Measurements from ENCODE around the gene ROCK2.
"Not testable (repeated sequence)": the region's sequence is repeated elsewhere in the genome, so short reads cannot be mapped to it uniquely, and the experiment has no call there.

Gene ROCK2

DNA sequence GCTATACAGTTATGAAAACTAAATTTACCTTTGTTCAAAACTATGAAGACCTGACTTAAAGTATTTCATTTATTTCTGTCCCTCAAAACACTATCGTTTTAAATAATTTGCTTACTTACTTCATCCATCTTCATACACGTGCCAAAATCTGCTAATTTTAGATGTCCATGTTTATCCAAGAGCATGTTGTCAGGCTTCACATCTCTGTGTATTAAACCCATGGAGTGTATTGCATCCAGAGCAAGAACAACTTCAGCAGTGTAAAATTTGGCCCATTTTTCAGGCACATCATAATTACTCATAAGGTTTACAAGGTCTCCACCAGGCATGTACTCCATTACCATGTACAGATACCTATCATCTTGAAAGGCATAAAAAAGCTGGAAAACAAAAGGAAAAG, 108.9 kb downstream of the ROCK2 start:
- no peak for DNase-seq (ENCODE audit: low read depth)

DNA sequence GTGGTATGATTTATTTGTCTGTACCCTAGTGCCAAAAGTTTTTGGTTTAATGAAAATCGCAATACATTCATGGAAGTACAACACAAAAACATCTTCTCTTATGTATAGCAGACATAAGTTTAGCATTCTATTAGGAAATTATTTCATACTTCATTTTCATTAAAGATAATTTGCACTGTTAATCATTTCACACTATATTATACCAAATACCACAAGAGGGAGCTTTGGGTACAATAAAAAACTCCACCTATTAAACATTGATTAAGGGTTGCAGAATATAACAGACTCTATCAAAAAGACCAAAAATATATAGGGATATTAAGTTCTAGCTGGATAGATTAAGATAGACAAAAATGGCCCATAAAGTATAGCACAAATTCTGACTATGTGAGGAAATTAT, 110.1 kb downstream of the ROCK2 start:
- DNase-seq (ENCODE audit: low read depth): no peak

DNA sequence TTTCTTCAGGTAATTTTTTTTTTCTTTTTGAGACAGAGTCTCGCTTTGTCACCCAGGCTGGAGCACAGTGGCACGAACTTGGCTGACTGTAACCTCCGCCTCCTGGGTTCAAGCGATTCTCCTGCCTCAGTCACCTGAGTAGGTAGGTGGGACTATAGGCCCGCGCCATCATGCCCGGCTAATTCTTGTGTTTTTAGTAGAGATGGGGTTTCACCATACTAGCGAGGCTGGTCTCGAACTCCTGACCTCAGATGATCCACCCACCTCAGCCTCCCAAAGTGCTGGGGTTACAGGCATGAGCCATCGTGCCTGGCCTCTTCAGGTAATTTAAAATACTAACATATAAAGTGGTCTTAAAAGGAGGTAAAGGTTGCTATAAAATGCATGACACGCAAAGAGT, 113.2 kb downstream of the ROCK2 start:
- not testable (repeated sequence) for DNase-seq (ENCODE audit: low read depth)

DNA sequence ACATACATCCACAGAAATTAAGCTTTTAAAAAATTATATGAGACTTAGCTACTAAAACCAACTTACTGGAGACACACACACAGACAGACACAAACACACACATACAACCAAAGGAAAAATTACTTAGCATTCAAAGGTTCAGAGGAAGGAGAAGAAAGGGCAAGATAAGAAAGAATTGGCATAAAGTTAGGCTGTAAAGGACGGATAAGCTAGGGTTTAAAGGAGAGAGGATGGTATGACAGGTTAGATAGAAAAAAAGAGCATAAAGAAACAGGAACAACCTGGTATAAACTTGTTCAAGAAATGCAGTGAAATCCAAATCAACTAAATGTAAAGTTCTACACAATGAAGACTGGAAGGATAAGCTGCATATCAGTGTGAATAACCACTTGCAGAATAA, 115.7 kb downstream of the ROCK2 start:
- no peak for DNase-seq (ENCODE audit: low read depth)

DNA sequence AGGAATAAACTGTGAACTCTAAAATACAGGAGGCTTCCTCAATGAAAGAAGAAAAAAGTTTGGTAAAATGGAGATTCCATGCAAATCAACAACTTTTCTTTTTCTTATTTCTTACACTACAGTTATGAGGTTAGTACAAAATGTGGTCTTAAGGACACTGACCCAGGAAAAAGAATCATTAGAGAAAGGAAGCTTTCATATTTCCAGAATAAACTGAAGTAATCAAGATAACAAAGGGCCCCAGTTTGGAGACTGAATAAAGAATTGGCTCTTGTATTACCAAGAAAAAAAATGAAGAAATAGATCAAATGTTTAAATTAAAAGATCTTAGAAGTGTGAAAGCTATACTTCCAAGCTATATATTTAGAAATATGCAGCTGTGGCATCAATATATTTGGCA, 116.8 kb downstream of the ROCK2 start:
- no peak for DNase-seq (ENCODE audit: low read depth)

DNA sequence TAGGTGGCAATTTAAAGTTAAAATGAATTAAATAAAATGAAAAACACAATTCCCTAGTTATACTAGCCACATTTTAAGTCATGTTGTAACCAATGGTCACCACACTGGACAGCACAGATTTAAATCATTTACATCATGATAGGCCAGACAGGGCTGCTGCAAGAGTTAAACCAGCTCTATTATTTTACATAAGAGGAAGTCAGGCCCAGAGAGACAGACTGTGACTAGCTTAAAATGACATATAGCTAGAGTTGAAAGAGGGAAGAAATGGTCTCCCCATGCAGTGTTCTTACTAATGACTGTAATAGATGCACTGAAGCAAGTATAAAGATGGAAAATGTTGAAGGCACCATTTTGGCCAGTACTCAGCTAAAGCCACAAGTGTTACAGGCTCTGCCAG, 119.5 kb downstream of the ROCK2 start:
- DNase-seq (ENCODE audit: low read depth): no peak

DNA sequence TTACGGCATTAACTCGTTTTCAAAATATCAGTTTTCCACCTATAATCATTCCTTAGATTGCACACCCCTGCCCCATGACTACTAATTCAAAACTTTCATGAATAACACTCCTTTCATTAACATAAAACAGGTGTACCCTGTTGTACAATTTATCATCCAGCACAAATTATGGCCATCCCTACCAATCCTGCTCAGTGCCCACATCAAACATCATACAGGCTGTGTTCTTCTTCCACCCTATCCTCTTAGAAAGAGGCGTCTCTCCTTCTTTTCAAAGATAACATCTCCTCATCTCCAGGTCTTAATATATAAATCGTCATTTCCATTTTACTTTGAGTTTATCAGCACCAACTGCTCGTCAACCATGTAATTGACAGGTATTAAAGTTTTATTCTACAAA, 121.6 kb downstream of the ROCK2 start:
- no peak for DNase-seq (ENCODE audit: low read depth)

DNA sequence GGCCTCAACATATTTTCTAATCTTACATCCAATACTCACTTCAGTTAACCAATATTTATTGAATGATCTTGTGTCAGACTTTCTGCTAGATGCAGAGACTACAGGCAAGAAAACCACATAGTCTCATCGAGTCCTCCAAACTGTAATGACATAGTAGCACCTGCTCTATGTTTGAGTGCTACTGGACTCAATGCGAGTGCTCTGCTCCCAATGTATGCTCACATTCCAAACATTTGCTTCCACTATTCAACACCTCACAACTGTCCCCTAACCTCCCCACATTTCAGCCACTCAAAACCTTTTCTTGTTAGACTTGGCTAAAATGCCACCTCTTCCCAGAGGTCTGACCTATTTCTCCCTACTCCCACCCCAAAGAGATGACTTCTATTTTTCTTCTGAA, 124.0 kb downstream of the ROCK2 start:
- DNase-seq (ENCODE audit: low read depth): no peak

DNA sequence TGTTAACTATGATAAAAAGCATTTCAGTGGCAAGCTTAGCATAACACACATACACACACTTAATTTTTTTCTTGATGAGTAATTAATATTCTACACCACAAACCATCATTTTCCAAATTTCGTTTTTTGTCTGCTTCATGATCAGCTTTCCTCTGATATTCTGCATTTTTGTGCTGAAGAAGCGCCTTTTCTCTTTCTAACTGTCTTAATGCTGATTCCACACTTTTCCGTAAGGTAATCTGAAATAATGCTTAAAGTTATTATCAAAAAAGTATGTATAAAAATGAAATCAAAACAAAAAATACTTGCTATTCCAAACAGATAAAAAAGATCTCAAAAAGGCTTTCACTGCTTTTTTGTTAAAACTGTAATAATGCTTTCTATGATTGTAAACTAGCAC, 129.0 kb downstream of the ROCK2 start:
- DNase-seq (ENCODE audit: low read depth): no peak

DNA sequence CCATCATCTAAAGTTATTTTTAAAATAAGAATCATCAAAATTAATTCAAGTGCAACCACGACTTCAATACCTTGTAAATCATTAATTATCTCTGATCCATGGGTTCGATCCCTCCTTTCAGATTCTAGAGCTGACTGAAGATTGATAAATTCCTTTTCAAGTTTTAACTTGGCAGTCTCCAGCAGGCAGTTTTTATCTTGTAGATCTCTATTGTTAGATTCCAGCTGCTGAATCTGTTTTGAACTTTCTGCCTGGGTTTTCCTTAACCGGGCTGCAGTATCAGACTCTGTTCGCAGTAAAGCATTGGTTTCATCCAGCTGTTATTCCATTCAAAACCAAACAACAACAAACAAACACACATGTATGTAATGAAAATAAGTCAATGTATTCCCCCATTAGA, 129.7 kb downstream of the ROCK2 start:
- DNase-seq (ENCODE audit: low read depth): no peak

DNA sequence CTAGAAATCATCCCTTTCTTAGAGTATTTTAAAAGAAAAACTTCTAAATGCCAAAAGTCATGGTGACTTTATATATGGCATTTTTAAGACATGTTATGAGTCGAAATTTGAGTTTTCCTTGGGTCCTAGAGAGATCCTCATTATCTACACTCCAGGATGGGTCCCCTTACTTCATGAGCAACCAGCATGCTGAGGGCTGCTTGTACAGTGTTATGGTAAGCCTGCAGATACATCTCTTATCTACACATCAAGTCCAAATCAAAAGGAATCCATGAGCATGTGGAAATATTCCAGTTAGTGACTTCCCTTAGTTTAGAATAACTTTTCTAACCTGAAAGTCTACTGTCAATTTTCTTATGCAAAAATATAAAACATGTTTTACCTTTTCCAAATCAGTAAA, 130.5 kb downstream of the ROCK2 start:
- DNase-seq (ENCODE audit: low read depth): no peak

DNA sequence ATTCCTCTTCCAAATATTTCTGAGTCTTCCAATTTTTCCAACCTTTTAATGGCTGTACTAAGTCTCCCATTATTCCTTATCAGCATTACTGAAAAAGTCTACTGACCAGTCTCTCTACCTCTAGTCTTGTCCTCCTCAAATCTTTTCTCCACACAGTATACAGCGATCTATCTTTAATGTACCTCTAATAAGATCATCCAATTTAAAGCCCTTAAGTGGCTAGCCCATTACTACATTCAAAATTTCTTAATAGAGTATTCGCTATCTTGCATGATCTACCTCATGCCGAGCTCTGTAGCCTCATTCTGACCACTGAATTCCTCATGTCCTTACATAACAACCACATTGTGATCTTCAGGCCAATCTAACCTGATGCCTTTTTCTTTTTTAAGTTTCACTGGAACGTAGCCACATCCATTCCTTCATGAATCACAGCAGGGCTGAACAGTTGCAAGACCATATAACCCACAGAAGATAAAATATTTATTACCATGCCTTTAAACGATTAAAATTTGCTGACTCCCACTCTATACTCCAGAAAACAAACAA, 131.3 kb downstream of the ROCK2 start:
- DNase-seq (ENCODE audit: low read depth): no peak

DNA sequence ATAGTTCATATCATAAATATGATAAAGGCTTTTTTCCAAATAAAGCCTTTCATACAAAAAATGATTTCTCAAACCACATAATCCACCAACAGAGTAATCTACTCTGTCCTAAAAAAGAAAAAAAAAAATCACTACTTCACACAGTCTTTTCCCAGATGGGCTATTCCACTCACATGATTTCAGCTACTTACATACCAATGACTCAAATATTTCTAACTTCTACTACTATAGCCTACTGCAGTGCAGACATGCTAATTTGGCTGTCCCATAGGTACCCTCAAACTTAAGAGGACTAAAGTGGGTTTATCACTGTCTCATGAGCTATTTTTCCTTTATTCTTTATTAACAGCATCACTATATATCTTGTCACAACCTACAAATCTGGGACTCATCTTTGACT, 131.8 kb downstream of the ROCK2 start:
- no peak for DNase-seq (ENCODE audit: low read depth)

DNA sequence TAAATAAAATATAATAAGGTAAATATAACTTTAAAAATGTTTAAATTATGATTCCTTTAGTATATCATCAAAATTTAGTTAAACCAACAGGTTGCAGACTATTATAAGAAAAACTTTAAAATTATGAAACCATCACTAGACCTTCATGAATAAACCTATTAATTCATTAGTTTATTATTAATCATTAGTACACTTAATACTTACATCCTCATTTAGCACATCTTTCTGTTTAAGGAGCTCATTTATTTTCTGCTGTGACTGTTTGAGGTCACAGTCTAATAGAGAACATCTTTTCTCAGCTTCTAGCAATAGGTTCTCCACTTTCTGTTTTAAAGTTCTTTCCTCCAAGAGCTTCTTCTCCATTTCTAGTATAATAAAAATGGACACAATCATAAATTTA, 136.4 kb downstream of the ROCK2 start:
- DNase-seq (ENCODE audit: low read depth): no peak

DNA sequence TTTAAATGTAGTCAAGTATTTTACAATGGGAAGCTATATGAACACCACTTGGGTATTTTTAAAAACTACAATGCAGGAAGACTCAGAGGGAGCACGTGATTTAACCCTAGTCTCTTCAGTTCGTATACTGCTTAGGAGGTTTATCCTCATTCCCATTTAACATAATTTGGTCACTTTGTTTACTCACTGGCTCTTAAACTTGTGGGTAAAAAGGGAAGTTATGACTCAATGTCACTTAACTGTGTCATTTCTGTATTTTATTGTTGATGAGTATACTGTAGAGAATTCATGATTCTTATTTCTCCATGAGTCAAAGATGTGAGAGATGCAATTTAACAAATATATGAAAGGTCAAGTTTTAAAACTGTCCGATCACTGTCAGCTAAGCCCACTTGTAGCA, 141.0 kb downstream of the ROCK2 start:
- no peak for DNase-seq (ENCODE audit: low read depth)

DNA sequence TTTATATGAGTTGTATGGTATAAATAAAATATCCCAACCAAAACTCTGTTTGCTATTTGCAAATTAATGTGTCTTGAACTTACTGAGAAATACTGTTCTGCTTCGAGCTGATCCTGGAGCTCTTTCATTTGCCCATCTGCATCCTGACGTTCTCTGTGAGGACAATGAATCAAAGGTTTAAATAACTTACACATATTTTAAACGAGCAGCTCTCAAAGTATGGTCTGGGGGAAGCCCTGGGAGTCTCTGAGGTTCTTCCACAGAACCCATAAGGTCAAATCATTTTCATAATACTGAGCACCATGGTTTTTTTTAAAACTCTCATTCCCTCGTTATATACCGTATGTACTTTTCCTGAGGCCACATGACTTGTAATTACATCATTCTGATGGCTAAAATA, 142.5 kb downstream of the ROCK2 start:
- DNase-seq (ENCODE audit: low read depth): no peak

DNA sequence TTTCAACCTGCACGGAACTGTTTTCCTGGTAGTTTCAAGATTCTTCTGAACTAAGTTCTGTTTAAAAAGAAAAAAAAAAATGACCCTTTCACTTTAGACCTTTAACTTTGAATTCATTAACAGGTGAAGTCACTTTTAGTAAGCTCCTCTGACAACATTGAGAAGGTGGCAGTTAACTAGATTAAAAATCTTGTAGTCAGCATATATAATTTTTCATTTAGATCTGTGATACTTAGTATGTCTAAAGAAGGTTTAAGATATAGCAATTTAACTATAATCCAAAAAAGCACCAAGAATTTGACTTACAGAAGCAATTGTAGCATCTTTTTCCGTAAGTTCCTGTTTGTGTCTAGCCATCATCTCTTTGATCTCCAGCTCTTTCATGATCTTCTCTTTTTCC, 143.8 kb downstream of the ROCK2 start:
- DNase-seq (ENCODE audit: low read depth): no peak

DNA sequence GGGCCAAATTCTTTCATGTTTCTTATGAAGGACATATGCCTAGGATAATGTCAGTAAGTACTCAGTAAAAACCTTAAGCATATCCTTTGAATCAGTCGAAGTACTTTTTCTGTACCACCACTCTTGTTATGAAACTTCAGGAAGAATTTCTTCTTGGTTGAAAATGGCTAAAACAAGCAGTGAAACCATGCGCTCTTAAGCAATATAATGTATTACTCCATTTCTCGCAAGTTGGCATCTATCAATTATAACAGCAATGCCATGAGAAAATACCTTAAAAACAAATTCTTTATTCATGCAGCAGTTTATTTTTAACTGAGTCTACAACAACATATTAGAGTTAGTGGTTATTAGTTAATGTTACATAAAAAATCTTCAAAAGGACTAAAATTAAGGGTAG, 148.2 kb downstream of the ROCK2 start:
- no peak for DNase-seq (ENCODE audit: low read depth)

DNA sequence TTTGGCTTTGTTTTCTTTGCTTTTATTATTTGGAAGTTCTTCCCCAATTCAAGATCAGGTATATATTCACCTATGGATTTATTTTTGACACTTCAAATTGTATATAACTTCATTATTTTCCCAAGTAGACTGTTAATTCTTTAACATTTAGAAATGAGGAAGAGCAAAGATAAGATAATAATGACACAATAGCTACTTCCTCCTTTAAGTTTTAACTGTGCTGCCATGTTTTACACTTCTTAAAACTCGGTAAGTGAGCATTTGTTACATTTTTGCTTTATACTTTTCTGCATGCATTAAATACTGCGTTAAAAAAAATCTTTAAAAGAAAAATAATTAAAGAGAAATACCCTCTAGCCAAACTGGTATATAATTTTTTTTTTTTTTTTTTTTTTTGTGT, 156.7 kb downstream of the ROCK2 start:
- DNase-seq (ENCODE audit: low read depth): no peak

DNA sequence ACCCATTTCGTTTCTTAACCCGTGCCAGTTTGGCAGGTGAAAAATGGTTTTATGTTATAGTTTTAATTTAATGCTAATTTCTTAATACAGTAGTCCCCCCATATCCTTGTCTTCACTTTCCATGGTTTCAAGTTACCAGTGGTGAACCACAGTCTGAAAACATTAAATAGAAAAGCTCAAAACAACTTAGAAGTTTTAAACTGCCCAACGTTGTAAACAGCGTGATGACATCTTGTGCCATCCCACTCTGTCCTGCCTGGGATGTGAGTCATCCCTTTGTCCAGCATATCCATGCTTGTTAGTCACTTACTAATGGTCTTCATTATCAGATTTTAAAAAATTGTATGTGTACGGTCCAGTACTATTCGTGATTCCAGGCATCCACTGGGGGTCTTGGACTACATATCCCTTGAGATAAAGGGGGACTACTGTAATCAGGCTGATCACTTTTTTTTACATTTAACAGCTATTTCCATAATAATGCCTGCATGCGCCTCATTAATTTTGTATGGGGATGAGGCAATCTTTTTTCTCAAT, 157.3 kb downstream of the ROCK2 start:
- peak; percentile 58 for DNase-seq (ENCODE audit: low read depth)

DNA sequence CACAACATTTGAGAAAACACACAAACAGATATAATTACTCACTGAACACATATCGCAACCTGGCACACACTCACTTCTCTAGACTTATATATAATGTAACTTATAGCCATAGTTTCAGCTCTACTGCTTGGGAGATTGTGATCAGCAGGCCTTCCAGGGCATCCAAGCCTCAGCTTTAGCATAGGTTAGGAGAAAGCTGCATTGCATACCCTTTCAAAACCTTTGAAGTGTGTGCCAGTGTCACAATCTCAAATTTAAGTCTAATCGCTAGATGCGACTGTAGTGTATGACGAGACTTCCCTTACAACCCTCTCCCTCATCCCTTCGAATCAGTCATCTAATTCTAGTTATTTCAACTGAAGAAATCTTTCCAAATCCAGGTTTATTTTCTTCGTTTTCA, 158.3 kb downstream of the ROCK2 start:
- no peak for DNase-seq (ENCODE audit: low read depth)

DNA sequence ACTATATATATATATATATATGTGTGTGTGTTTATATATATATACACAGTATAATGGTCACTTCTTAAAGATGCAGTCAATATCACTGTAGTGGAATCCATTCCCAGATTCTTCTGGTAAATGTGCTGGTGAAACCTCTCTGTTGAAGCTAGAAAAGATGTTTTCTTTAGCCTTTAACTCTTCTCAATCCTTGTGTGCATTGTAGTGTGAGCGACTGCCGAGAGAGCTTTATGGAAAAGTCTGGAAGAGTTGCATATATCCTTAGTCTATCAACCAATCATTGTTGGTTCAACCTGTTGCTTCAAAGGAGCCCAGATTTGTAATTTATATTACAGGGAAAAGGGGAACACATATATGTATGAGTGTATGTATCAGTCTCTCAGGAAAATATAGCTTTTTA, 161.5 kb downstream of the ROCK2 start:
- DNase-seq (ENCODE audit: low read depth): no peak

DNA sequence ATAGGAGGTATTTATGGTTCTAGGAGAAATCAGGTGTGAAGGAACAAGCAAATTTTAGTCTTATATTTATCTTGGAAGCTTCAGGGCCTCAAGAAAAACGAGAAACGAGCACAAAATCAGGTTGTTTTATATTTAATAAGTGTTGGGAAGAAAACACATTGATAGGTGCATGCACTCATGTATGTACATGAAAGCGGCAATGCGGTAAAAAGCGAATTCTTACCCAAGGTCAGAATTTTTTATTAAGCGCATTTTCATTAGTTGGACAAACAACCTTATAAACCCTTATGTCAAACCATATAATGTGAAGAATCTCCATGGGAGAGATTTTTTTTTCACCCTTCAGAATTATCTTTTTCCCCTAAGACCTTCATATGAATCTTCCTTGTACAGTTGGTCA, 163.8 kb downstream of the ROCK2 start:
- DNase-seq (ENCODE audit: low read depth): no peak

DNA sequence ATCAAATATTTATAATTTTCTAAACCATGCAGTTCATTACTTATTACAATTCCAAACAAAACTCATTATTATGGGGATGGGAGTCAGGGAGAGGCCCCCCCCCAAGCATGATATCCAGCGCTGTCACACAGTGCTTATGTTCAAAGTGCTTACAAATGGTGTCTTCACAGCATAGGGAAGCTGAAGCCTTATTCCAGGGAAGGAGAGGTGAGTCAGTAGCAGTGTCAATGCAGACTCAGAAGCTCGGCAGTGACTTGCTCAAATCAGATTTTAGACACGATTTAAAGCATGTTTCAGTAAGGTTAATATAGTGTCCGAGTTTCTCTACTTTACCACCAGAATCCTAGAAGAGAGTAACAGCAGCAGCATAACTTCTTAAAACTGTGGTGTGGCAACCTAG, 164.5 kb downstream of the ROCK2 start:
- DNase-seq (ENCODE audit: low read depth): no peak

DNA sequence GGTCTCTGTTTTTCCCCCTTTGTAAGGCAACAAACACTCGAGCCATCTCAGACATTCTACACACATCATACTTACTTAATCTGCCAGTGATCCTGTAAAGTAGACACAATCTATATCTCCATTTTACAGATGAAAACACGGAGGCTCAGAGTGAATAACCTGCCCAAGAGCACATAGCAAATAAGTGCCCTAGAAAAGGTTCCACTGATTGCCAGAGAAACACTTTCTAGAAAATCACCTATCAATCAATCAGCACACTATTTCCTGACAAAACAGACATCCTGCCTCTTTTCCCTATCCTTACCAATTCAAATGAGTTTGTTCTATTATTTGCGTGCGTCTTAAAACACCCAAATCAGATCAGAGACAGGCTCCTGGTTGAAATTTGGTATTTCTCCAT, 165.2 kb downstream of the ROCK2 start:
- no peak for DNase-seq (ENCODE audit: low read depth)

Measured in fibroblast of the conjunctiva (primary cell).